ENCODE data around the gene PTPRM.

The PTPRM gene

DNA sequence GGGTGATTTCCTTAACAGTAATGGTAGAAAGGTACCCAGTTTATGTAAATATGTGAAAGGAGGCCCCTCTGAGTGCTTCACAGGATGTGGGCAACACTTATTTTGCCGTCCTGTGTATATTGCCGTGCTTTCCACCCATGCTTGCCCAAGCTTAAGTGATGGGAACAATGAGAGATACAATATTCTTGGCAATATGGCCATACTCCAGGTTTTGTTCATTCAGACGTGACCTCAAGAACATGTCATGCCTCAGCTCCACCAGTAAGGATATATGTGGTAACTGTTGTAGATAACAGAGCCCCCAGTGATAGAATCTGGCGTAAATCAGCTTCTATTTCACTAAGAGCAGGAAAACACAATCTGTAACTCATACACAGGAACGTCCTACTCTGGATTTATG lies 318.7 kb downstream of the PTPRM start:
- H3K4me3 ChIP-seq (ENCODE audit: low read length): no peak overlapping the region
- H3K4me2 ChIP-seq (ENCODE audit: low read length): no peak overlapping the region
- no peak for TF ChIP-seq EZH2phosphoT487 (IDR thresholded peaks at IDR 0.05; ENCODE audit: borderline replicate concordance, low read length)
- TF ChIP-seq, protein P1, sequence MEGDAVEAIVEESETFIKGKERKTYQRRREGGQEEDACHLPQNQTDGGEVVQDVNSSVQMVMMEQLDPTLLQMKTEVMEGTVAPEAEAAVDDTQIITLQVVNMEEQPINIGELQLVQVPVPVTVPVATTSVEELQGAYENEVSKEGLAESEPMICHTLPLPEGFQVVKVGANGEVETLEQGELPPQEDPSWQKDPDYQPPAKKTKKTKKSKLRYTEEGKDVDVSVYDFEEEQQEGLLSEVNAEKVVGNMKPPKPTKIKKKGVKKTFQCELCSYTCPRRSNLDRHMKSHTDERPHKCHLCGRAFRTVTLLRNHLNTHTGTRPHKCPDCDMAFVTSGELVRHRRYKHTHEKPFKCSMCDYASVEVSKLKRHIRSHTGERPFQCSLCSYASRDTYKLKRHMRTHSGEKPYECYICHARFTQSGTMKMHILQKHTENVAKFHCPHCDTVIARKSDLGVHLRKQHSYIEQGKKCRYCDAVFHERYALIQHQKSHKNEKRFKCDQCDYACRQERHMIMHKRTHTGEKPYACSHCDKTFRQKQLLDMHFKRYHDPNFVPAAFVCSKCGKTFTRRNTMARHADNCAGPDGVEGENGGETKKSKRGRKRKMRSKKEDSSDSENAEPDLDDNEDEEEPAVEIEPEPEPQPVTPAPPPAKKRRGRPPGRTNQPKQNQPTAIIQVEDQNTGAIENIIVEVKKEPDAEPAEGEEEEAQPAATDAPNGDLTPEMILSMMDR (IDR thresholded peaks at IDR 0.05; ENCODE audit: low read depth, low read length, poor library complexity, severe bottlenecking): no peak
- H3K4me1 ChIP-seq (ENCODE audit: control insufficient read depth, low read length): no peaks in the 10 kb centered on the region
- no peaks in the 10 kb centered on the region for H4K20me1 ChIP-seq (ENCODE audit: control insufficient read depth, insufficient read depth, low read depth, low read length)
- H3F3A ChIP-seq (ENCODE audit: control insufficient read depth, insufficient read depth): no peaks in the 10 kb centered on the region
- no peaks in the 10 kb centered on the region for H3K9me2 ChIP-seq (replicated peaks; ENCODE audit: control insufficient read depth, low read length)
- H3K79me2 ChIP-seq (ENCODE audit: control insufficient read depth, low read length): no peaks in the 10 kb centered on the region
- H3K9me3 ChIP-seq (ENCODE audit: control insufficient read depth, insufficient read depth, low read length): no peaks in the 10 kb centered on the region
- no peak overlapping the region for H3K27ac ChIP-seq (ENCODE audit: low read depth, low read length)
- H3K36me3 ChIP-seq (ENCODE audit: control insufficient read depth, low read length): no peaks in the 10 kb centered on the region
- H3K27me3 ChIP-seq (ENCODE audit: control insufficient read depth, low read length): no peaks in the 10 kb centered on the region

DNA sequence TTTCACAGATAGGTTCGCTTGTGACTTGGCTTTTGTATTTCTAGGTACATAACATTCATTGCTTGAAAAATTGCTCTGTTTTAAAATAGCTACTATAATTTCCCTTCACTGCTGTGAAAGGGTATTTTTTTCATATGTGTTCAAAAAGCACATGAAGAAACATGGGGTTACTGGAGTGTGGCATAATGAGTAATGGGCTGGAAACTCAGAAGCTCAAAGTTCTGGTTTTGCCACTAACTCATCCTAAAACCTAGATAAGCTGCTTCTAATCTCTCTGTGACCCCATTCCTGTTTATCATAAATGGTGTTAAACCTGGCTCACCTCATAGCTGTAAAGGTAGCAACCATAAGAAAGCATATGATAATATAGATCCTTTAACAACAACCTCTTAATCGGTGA lies 319.3 kb downstream of the PTPRM start:
- no peak overlapping the region for H3K27ac ChIP-seq (ENCODE audit: low read depth, low read length)
- no peak overlapping the region for H3K4me3 ChIP-seq (ENCODE audit: low read length)
- H3K9me2 ChIP-seq (replicated peaks; ENCODE audit: control insufficient read depth, low read length): no peaks in the 10 kb centered on the region
- no peaks in the 10 kb centered on the region for H3K36me3 ChIP-seq (ENCODE audit: control insufficient read depth, low read length)
- H3K27me3 ChIP-seq (ENCODE audit: control insufficient read depth, low read length): no peaks in the 10 kb centered on the region
- no peaks in the 10 kb centered on the region for H3K9me3 ChIP-seq (ENCODE audit: control insufficient read depth, insufficient read depth, low read length)
- H3K79me2 ChIP-seq (ENCODE audit: control insufficient read depth, low read length): no peaks in the 10 kb centered on the region
- TF ChIP-seq, protein P1 (IDR thresholded peaks at IDR 0.05; ENCODE audit: low read depth, low read length, poor library complexity, severe bottlenecking): no peak
- TF ChIP-seq EZH2phosphoT487 (IDR thresholded peaks at IDR 0.05; ENCODE audit: borderline replicate concordance, low read length): no peak
- no peaks in the 10 kb centered on the region for H4K20me1 ChIP-seq (ENCODE audit: control insufficient read depth, insufficient read depth, low read depth, low read length)
- H3F3A ChIP-seq (ENCODE audit: control insufficient read depth, insufficient read depth): no peaks in the 10 kb centered on the region
- H3K4me1 ChIP-seq (ENCODE audit: control insufficient read depth, low read length): no peaks in the 10 kb centered on the region
- no peak overlapping the region for H3K4me2 ChIP-seq (ENCODE audit: low read length)

DNA sequence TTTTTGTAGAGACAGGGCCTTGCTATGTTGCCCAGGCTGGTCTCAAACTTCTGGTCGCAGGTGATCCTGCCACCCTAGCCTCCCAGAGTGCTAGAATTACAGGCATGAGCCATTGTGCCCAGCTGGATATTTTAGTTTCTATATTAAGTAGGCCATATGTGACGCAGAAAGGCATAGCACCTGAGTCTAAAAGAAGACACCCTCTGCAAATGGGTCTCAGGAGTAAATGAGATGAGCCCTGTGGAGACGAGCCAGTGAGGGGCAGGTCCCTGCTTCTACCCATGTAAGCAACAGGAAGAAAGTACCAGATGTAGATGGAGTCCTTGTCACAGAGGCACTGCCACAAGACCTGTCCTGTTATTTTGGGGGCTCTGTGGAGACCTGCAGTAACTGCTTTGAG lies 322.4 kb downstream of the PTPRM start:
- Histone ChIP-seq H3K36me3 (ENCODE audit: control insufficient read depth, low read length) (no peaks in the 10 kb centered on the region), H3K4me2 (ENCODE audit: low read length) (no peak overlapping the region), H3K4me1 (ENCODE audit: control insufficient read depth, low read length) (no peaks in the 10 kb centered on the region), H3K4me3 (ENCODE audit: low read length) (no peak overlapping the region), H3K79me2 (ENCODE audit: control insufficient read depth, low read length) (no peaks in the 10 kb centered on the region), H3K9me2 (replicated peaks; ENCODE audit: control insufficient read depth, low read length) (no peaks in the 10 kb centered on the region), H3K9me3 (ENCODE audit: control insufficient read depth, insufficient read depth, low read length) (no peaks in the 10 kb centered on the region), H3F3A (ENCODE audit: control insufficient read depth, insufficient read depth) (no peaks in the 10 kb centered on the region), H3K27me3 (ENCODE audit: control insufficient read depth, low read length) (no peaks in the 10 kb centered on the region), H4K20me1 (ENCODE audit: control insufficient read depth, insufficient read depth, low read depth, low read length) (no peaks in the 10 kb centered on the region), H3K27ac (ENCODE audit: low read depth, low read length) (no peak overlapping the region)
- no peak for TF ChIP-seq EZH2phosphoT487 (IDR thresholded peaks at IDR 0.05; ENCODE audit: borderline replicate concordance, low read length)
- TF ChIP-seq, protein P1 (IDR thresholded peaks at IDR 0.05; ENCODE audit: low read depth, low read length, poor library complexity, severe bottlenecking): no peak

DNA sequence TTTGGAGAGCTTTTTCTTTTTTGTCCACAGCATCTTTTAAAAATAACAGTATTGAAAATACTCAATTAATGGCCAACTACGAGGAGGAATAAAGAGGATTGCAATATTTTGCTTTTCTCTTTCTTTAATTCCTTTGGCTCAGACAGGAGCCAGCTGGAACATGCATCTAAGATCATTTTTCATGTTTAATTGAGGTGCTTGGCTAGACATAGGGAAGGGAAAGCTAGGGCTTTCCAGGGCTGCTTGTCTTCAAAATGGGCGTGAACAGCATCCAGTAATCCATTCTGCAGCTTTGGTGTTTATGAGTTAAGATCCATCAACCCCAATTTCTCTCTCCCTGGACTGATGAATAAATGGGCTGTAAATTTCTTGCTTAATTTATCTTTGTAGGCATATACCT lies 323.0 kb downstream of the PTPRM start:
- Histone ChIP-seq H3K79me2 (ENCODE audit: control insufficient read depth, low read length) (no peaks in the 10 kb centered on the region), H3K9me2 (replicated peaks; ENCODE audit: control insufficient read depth, low read length) (no peaks in the 10 kb centered on the region), H3F3A (ENCODE audit: control insufficient read depth, insufficient read depth) (no peaks in the 10 kb centered on the region), H3K9me3 (ENCODE audit: control insufficient read depth, insufficient read depth, low read length) (no peaks in the 10 kb centered on the region), H3K27me3 (ENCODE audit: control insufficient read depth, low read length) (no peaks in the 10 kb centered on the region), H3K4me3 (ENCODE audit: low read length) (no peak overlapping the region), H3K36me3 (ENCODE audit: control insufficient read depth, low read length) (no peaks in the 10 kb centered on the region), H3K27ac (ENCODE audit: low read depth, low read length) (no peak overlapping the region), H4K20me1 (ENCODE audit: control insufficient read depth, insufficient read depth, low read depth, low read length) (no peaks in the 10 kb centered on the region), H3K4me1 (ENCODE audit: control insufficient read depth, low read length) (no peaks in the 10 kb centered on the region), H3K4me2 (ENCODE audit: low read length) (no peak overlapping the region)
- no peak for TF ChIP-seq EZH2phosphoT487 (IDR thresholded peaks at IDR 0.05; ENCODE audit: borderline replicate concordance, low read length)
- TF ChIP-seq, protein P1 (IDR thresholded peaks at IDR 0.05; ENCODE audit: low read depth, low read length, poor library complexity, severe bottlenecking): no peak
